ENCODE data around the gene BTG1.

Gene BTG1

DNA sequence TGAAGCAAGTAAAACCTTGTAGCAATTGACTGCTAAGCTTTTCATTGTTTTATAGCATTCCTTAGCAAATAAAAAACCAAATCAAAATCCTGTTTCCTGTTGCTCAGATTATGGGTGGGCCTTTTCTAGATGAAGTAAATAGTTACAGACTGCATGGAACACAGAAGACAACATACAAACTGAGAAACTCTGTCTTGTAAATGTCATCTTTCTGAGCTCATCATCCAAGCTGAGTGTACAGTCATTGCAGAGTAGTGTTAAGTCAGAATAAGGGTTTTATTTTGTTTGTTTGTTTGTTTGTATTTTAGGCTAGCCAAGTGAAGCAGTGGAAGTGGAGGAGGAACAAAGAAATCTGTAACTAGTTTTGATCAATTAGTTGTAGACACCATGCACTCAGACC lies 24.4 kb upstream of the BTG1 start:
- TF ChIP-seq, protein P1, sequence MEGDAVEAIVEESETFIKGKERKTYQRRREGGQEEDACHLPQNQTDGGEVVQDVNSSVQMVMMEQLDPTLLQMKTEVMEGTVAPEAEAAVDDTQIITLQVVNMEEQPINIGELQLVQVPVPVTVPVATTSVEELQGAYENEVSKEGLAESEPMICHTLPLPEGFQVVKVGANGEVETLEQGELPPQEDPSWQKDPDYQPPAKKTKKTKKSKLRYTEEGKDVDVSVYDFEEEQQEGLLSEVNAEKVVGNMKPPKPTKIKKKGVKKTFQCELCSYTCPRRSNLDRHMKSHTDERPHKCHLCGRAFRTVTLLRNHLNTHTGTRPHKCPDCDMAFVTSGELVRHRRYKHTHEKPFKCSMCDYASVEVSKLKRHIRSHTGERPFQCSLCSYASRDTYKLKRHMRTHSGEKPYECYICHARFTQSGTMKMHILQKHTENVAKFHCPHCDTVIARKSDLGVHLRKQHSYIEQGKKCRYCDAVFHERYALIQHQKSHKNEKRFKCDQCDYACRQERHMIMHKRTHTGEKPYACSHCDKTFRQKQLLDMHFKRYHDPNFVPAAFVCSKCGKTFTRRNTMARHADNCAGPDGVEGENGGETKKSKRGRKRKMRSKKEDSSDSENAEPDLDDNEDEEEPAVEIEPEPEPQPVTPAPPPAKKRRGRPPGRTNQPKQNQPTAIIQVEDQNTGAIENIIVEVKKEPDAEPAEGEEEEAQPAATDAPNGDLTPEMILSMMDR (IDR thresholded peaks at IDR 0.05; ENCODE audit: low read depth, low read length) = no peak
- H3K4me3 ChIP-seq (replicated peaks in 1 of 2; ENCODE audit: low read depth in 2 of 2, low read length in 2 of 2) = no peak overlapping the region
- no peak for DNase-seq (ENCODE audit: low read depth in 2 of 2)

DNA sequence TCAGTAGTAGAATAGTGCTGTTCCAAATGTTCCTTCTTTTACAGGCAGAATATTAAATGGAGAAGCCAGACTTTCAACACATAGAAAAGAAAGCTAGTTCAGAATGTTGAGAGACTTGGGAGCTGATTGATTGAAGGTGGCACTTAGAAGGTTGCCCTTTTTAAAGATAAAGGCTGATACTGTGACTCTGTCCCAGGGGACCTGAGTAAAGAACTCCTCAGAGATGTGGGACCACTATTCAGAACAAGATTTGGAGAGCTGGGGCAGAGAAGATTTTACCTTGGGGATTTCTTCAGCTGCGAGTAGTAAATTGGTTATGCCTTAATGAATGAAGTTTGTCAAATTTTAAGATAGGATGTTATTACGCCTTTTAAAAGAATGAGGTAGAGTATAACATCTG lies 21.4 kb upstream of the BTG1 start:
- H3K4me3 ChIP-seq (replicated peaks in 1 of 2; ENCODE audit: low read depth in 2 of 2, low read length in 2 of 2) = no peak overlapping the region
- TF ChIP-seq, protein P1 (IDR thresholded peaks at IDR 0.05; ENCODE audit: low read depth, low read length) = no peak
- DNase-seq (ENCODE audit: low read depth in 2 of 2) = no peak

DNA sequence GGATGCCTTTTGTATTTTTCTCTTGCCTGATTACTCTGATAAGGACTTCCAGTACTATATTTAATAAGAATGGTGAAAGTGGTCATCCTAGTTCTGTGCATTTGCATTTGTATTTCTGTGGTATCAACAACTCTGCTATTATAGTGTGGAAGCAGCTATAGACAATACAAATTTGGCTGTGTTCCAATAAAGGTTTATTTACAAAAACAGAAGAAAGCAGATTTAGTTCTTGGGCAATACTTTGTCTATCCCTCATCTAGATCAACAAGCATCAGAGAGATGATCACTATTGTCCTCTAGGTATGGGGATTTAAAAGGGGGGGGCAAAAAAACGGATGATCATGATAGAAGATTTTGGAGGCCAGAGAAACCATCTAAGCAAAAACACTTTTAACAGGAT lies 19.1 kb upstream of the BTG1 start:
- TF ChIP-seq, protein P1 (IDR thresholded peaks at IDR 0.05; ENCODE audit: low read depth, low read length) = no peak
- H3K4me3 ChIP-seq (replicated peaks in 1 of 2; ENCODE audit: low read depth in 2 of 2, low read length in 2 of 2) = no peak overlapping the region
- no peak for DNase-seq (ENCODE audit: low read depth in 2 of 2)

DNA sequence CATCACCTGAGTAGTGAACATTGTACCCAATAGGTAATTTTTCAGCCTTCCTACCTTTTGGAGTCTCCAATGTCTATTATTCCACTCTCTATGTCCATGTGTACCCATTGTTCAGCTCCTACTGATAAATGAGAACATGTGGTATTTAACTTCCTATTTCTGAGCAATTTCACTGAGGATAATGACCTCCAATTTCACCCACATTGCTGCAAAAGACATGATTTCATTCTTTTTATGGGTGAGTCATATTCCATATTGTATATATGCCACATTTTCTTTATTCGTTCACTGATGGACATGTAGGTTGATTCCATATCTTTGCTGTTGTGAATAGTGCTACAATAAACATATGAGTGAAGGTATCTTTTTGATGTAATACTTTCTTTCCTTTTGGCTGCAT lies 16.4 kb upstream of the BTG1 start:
- no peak overlapping the region for H3K4me3 ChIP-seq (replicated peaks in 1 of 2; ENCODE audit: low read depth in 2 of 2, low read length in 2 of 2)
- TF ChIP-seq, protein P1 (IDR thresholded peaks at IDR 0.05; ENCODE audit: low read depth, low read length) = no peak
- no peak for DNase-seq (ENCODE audit: low read depth in 2 of 2)

DNA sequence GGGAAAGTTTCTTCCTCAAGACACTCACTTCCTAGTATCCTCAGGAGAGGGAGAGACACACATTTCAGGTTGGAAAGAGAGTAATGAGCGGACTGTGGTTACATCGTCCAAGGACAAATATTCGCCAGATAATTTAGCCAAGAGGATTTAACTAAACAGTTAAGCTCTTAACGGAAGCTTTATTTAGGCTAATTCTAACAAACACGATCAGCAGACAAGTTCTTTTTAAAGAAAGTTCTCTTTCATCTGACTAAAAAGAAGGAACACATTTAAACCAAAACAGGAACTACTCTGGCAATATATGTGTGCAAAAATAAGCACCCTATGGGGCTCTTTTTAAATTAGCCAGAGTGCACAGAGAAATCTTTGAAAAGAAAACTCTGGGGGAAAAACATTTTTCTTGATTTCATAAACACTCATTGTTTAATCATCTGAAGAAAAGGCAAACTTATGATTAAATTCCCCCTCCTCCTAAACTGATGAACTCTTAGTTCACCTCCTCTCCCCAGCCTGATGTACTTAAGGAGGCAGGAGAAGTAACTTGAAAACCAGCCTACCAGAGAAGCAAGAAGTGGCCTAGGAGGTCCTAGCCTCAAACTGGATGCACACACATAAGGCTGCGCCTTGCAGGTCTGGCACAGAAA lies 13.3 kb upstream of the BTG1 start:
- H3K4me3 ChIP-seq (replicated peaks in 1 of 2; ENCODE audit: low read depth in 2 of 2, low read length in 2 of 2) = no peak overlapping the region
- TF ChIP-seq, protein P1 (IDR thresholded peaks at IDR 0.05; ENCODE audit: low read depth, low read length) = no peak
- DNase-seq (ENCODE audit: low read depth in 2 of 2) = no peak

DNA sequence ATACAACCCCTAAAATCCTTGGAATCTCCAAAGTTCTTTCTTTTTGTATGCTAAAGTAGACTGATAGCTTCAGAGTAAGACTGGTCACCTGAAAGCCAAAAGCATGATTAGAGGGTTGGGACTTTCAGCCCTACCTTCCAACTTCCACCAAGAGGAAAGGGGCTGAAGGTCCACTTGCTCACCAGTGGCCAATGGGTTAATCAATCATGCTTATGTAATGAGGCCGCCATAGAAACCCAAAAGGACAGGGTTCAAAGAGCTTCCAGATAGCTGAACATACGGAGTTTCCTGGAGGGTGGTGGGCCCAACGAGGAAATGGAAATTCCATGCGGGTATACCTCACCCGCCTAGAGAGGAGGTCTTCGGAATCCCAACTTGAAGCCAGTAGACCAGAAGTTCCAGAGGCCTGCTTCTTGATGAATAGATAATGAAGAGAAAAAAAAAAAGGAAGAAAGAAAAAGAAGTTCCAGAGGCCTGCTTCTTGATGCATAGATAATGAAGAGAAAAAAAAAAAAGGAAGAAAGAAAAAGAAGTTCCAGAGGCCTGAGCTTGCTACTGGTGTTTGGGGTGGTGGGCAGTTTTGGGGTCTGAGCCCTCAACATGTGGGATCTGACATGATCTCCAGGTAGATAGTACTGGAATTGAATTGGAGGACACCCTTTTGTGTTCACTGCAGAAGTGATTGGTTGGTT lies 11.2 kb upstream of the BTG1 start:
- TF ChIP-seq, protein P1 (IDR thresholded peaks at IDR 0.05; ENCODE audit: low read depth, low read length) = no peak
- DNase-seq (ENCODE audit: low read depth in 2 of 2) = no peak
- H3K4me3 ChIP-seq (replicated peaks in 1 of 2; ENCODE audit: low read depth in 2 of 2, low read length in 2 of 2) = no peak overlapping the region
